Lung (tissue), 12 donors: ENCODE measurements around the gene STUB1. TPM values are rescaled to one million over a fixed set of nuclear protein-coding genes. Genes with fewer than 3 reads are reported as not detected.

Experiments used
- ATAC-seq: fragments of 200-7000 bp; cut with Tn5 transposase; one replicate; pipeline ENCODE4 v1.9.1; 2020; ENCODE audit warnings: moderate number of reproducible peaks; ENCODE audit not compliant: insufficient read depth, low FRiP score
- DNase-seq, 3 donors: peaks; one replicate each; pipeline ENCODE4 v3.0.0-alpha.2; 2013 to 2017
- H3K27ac ChIP-seq, 2 donors: one replicate each; pipeline ENCODE4 v1.5.1; 2013; ENCODE audit warnings: mild to moderate bottlenecking in 2 of 2, moderate library complexity in 2 of 2, control low read depth in 1 of 2, inconsistent platforms in 1 of 2, low read depth in 1 of 2, low read length in 1 of 2
- H3K27me3 ChIP-seq, 3 donors: one replicate each; pipeline ENCODE4 v1.5.1; 2013; ENCODE audit warnings: low read length in 2 of 3; ENCODE audit not compliant: control insufficient read depth in 3 of 3, insufficient read depth in 3 of 3
- H3K36me3 ChIP-seq, 4 donors: one replicate each; pipeline ENCODE4 v1.5.1; 2013; ENCODE audit warnings: low read length in 4 of 4, mild to moderate bottlenecking in 1 of 4, moderate library complexity in 1 of 4; ENCODE audit not compliant: control insufficient read depth in 4 of 4, insufficient read depth in 4 of 4
- H3K4me1 ChIP-seq, 5 donors: one replicate each; pipeline ENCODE4 v1.5.1; 2013; ENCODE audit warnings: low read length in 5 of 5, mild to moderate bottlenecking in 2 of 5, moderate library complexity in 1 of 5; ENCODE audit not compliant: control insufficient read depth in 5 of 5, insufficient read depth in 5 of 5
- H3K4me3 ChIP-seq: one replicate; pipeline ENCODE4 v1.5.1; 2013; ENCODE audit warnings: mild to moderate bottlenecking, control low read depth, moderate library complexity
- H3K9ac ChIP-seq, 2 donors: one replicate each; pipeline ENCODE4 v1.5.1; 2013; ENCODE audit warnings: low read length in 2 of 2, control low read depth in 1 of 2; ENCODE audit not compliant: insufficient read depth in 1 of 2
- H3K9me3 ChIP-seq, 4 donors: one replicate each; pipeline ENCODE4 v1.5.1; 2013; ENCODE audit warnings: low read length in 3 of 4, mild to moderate bottlenecking in 1 of 4, moderate library complexity in 1 of 4; ENCODE audit not compliant: control insufficient read depth in 4 of 4, insufficient read depth in 3 of 4
- WGBS, 2 donors: extraction: QIAGEN DNeasy Blood & Tissue Kit; methylation state at CpG; one replicate each; pipeline ENCODE4 v1.1.7; 2013; 5-methylcytosine and 5-hydroxymethylcytosine counted together
- polyA plus RNA-seq, 2 donors: library from polyadenylated mRNA; stranded (reverse); fragments of 200-250 nt; gene quantifications; one replicate each; pipeline ENCODE4 v1.2.1, GENCODE V29; 2013
- total RNA-seq, 2 donors: library from RNA; depleted of rRNA in 1 of 2; stranded (reverse); fragments of >200 nt in 1 of 2; gene quantifications; one replicate each; pipeline ENCODE4 v1.2.1, GENCODE V29; 2014 to 2021
- TF ChIP-seq, protein P1 (sequence below): IDR thresholded peaks from 2 replicates; pipeline ENCODE4 v1.5.1; 2012; ENCODE audit warnings: mild to moderate bottlenecking; ENCODE audit errors: control extremely low read depth, extremely low read depth
- donor health status: control.
- donor health status: control.
- donor health status: Bipolar disorder and iron deficiency.
- donor health status: healthy.
- donor health status: DM: yes; HTN: yes; CAD: no.

The STUB1 gene
- total and polyA plus RNA-seq, 4 donors = 58.8 to 131 (median 122) TPM

DNA sequence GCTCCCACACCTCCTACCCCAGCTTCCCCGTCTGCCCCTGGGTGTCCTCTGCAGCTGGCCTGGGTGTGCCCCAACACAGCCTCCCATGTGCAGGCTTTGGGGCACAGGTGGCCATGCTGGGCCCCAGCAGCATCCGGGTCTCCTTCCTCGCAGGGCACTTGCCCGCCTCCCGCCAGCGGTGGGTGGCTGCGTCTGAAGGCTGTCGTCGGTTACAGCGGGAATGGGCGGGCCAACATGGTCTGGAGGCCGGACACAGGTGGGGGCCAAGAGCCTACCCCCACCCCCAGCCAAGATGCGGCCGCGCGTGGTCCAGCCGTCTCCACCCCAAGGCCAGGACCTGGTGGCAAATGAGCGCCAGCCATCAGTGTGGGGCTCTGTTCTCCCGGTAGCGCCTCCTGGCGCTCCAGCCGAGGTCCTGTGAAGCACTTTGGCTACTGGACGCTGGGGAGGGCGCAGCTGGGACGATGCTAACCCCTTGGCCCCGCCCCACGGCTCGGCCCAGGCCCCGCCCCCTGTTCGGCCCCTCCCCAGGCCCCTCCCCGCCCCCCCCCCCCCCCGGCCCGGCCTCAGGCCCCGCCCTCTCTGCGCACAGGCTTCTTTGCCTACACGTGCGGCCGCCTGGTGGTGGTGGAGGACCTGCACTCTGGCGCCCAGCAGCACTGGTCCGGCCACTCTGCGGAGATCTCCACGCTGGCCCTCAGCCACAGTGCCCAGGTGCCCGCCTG, 19.6 kb upstream of the STUB1 start:
- no peak overlapping the region for H3K4me3 ChIP-seq
- ATAC-seq (peak; percentile 82), DNase-seq (peak; percentile 66 to 83 (median 70))
- H3K9me3 ChIP-seq = no peaks in the 10 kb centered on the region
- H3K9ac ChIP-seq = no peak overlapping the region
- H3K27me3 ChIP-seq = no peaks in the 10 kb centered on the region
- peak overlapping the region; percentile 68 to 69 for H3K27ac ChIP-seq
- peaks cover 0 to 27% (median 2%) of the 10 kb centered on the region in 4 donors for H3K36me3 ChIP-seq
- TF ChIP-seq, protein P1, sequence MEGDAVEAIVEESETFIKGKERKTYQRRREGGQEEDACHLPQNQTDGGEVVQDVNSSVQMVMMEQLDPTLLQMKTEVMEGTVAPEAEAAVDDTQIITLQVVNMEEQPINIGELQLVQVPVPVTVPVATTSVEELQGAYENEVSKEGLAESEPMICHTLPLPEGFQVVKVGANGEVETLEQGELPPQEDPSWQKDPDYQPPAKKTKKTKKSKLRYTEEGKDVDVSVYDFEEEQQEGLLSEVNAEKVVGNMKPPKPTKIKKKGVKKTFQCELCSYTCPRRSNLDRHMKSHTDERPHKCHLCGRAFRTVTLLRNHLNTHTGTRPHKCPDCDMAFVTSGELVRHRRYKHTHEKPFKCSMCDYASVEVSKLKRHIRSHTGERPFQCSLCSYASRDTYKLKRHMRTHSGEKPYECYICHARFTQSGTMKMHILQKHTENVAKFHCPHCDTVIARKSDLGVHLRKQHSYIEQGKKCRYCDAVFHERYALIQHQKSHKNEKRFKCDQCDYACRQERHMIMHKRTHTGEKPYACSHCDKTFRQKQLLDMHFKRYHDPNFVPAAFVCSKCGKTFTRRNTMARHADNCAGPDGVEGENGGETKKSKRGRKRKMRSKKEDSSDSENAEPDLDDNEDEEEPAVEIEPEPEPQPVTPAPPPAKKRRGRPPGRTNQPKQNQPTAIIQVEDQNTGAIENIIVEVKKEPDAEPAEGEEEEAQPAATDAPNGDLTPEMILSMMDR = peak; percentile 25
- WGBS, 2 donors = 6 to 17% methylated on average over 28 to 39 of the region's 43 CpGs
- H3K4me1 ChIP-seq = peaks cover 0 to 7% (median 0%) of the 10 kb centered on the region in 5 donors

DNA sequence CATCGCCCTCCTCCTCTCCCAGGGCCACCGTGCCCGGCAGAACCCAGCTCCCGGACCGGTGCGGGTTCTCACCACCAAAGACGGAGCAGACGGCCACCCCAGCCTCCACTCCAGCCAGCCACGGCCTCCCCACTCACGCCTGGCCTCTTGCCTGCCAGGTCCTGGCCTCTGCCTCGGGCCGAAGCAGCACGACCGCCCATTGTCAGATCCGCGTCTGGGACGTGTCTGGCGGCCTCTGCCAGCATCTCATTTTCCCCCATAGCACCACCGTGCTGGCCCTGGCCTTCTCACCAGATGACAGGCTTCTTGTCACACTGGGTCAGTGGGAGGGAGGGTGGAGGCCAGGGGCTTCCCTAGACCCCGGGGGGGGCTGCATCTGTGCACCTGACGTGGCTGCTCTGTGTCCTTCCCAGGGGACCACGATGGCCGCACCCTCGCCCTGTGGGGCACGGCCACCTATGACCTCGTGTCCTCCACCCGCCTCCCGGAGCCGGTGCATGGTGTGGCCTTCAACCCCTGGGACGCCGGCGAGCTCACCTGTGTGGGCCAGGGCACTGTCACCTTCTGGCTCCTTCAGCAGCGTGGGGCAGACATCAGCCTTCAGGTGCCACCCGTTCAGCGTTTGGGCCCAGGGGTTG, 18.9 kb upstream of the STUB1 start:
- no peak overlapping the region for H3K9ac ChIP-seq
- WGBS, 2 donors = 60 to 71% methylated on average over 35 of the region's 35 CpGs
- TF ChIP-seq, protein P1 = no peak
- no peaks in the 10 kb centered on the region for H3K27me3 ChIP-seq
- H3K4me1 ChIP-seq = peaks cover 0 to 7% (median 0%) of the 10 kb centered on the region in 5 donors
- H3K9me3 ChIP-seq = no peaks in the 10 kb centered on the region
- H3K36me3 ChIP-seq = peaks cover 0 to 21% (median 2%) of the 10 kb centered on the region in 4 donors
- peak overlapping the region in 1 of 2 donors; percentile 34 for H3K27ac ChIP-seq
- ATAC-seq (no peak), DNase-seq (no peak)
- H3K4me3 ChIP-seq = no peak overlapping the region

DNA sequence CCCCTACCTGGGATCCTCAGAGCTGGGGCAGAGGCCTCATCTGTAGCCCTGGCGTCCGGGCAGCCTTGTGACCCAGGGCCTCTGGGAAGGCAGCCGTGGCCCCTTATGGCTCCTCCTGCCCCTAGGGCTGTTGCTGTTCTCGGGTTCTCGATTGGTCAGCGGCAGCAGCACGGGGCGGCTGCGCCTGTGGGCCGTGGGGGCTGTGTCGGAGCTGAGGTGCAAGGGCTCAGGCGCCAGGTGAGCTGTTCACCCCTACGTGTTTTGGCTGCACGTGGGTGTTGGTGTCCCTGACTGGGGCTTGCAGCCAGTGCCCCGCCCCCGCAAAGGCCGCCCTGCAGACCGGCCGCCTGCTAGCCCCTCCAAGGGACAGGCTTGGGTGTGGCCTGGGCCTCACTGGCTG, 18.1 kb upstream of the STUB1 start:
- Histone ChIP-seq H3K27ac (no peak overlapping the region), H3K36me3 (peaks cover 0 to 15% (median 2%) of the 10 kb centered on the region in 4 donors), H3K4me3 (no peak overlapping the region), H3K27me3 (no peaks in the 10 kb centered on the region), H3K4me1 (peaks cover 0 to 7% (median 0%) of the 10 kb centered on the region in 5 donors), H3K9me3 (no peaks in the 10 kb centered on the region), H3K9ac (no peak overlapping the region)
- ATAC-seq (no peak), DNase-seq (no peak)
- WGBS, 2 donors = 96 to 97% methylated on average over 19 of the region's 19 CpGs
- TF ChIP-seq, protein P1 = no peak
